HG02943 (cell line): ENCODE measurements around the gene POU4F1.
A peak's percentile ranks its signal among the peaks of the same experiment; 100 is the strongest.
"Not testable (repeated sequence)": the region's sequence is repeated elsewhere in the genome, so short reads cannot be mapped to it uniquely, and the experiment has no call there.

Source experiments
- ATAC-seq: cut with Tn5 transposase; IDR thresholded peaks from one replicate; pipeline ENCODE4 v1.9.1; 2021; ENCODE audit warnings: mild to moderate bottlenecking, low read depth, moderate library complexity; ENCODE audit not compliant: unreplicated experiment

Gene POU4F1

GRCh38 chr13:78603240-78603957 is at the start of gene POU4F1:
Gene POU4F1 (minus strand): TSS chr13:78603552. CDS start chr13:78603326, 226 bp downstream.
- peak; percentile 73 for ATAC-seq

GRCh38 chr13:78652651-78653050 is 49.3 kb upstream of the POU4F1 start:
- ATAC-seq = no peak

- ATAC-seq = no peak
Measured at GRCh38 chr13:78650717-78651083, 47.3 kb upstream of the POU4F1 start.

- no peak for ATAC-seq
Measured at GRCh38 chr13:78649997-78650716, 46.8 kb upstream of the POU4F1 start.

GRCh38 chr13:78647109-78647678 is 43.8 kb upstream of the POU4F1 start:
- not testable (repeated sequence) for ATAC-seq

- ATAC-seq = no peak
Measured at GRCh38 chr13:78638216-78638615, 34.9 kb upstream of the POU4F1 start.

- no peak for ATAC-seq
Measured at GRCh38 chr13:78636495-78636894, 33.1 kb upstream of the POU4F1 start.

GRCh38 chr13:78632996-78633395 is 29.6 kb upstream of the POU4F1 start:
- ATAC-seq = no peak

- ATAC-seq = no peak
Measured at GRCh38 chr13:78631077-78631476, 27.7 kb upstream of the POU4F1 start.

GRCh38 chr13:78630511-78630910 is 27.2 kb upstream of the POU4F1 start:
- ATAC-seq = no peak

GRCh38 chr13:78625384-78625783 is 22.0 kb upstream of the POU4F1 start:
- no peak for ATAC-seq

GRCh38 chr13:78623132-78623531 is 19.8 kb upstream of the POU4F1 start:
- no peak for ATAC-seq

- no peak for ATAC-seq
Measured at GRCh38 chr13:78620936-78621470, 17.7 kb upstream of the POU4F1 start.

- ATAC-seq = no peak
Measured at GRCh38 chr13:78618411-78618810, 15.1 kb upstream of the POU4F1 start.

GRCh38 chr13:78611040-78611439 is 7.7 kb upstream of the POU4F1 start:
- no peak for ATAC-seq

- ATAC-seq = no peak
Measured at GRCh38 chr13:78610381-78610883, 7.1 kb upstream of the POU4F1 start.

- ATAC-seq = no peak
Measured at GRCh38 chr13:78609464-78610205, 6.3 kb upstream of the POU4F1 start.

GRCh38 chr13:78608688-78609463 is 5.5 kb upstream of the POU4F1 start:
- no peak for ATAC-seq

GRCh38 chr13:78608252-78608687 is 4.9 kb upstream of the POU4F1 start:
- no peak for ATAC-seq
